Stimulated activated CD4-positive, alpha-beta T cell treated with anti-CD3 and anti-CD28 coated beads, Interleukin-12 subunit alpha, Interleukin-12 subunit beta, amount 100 ng/mL, for 48 hours (primary cell): ENCODE data around the gene LTA4H.
A peak's percentile ranks its signal among the peaks of the same experiment; 100 is the strongest.
"Not testable (repeated sequence)": the region's sequence is repeated elsewhere in the genome, so short reads cannot be mapped to it uniquely, and the experiment has no call there.

Experiments
- DNase-seq, 3 donors: peaks; one replicate each; pipeline ENCODE4 v3.0.0-alpha.2; 2020; ENCODE audit warnings: low read depth in 2 of 3, low spot score in 1 of 3

The LTA4H gene

DNA sequence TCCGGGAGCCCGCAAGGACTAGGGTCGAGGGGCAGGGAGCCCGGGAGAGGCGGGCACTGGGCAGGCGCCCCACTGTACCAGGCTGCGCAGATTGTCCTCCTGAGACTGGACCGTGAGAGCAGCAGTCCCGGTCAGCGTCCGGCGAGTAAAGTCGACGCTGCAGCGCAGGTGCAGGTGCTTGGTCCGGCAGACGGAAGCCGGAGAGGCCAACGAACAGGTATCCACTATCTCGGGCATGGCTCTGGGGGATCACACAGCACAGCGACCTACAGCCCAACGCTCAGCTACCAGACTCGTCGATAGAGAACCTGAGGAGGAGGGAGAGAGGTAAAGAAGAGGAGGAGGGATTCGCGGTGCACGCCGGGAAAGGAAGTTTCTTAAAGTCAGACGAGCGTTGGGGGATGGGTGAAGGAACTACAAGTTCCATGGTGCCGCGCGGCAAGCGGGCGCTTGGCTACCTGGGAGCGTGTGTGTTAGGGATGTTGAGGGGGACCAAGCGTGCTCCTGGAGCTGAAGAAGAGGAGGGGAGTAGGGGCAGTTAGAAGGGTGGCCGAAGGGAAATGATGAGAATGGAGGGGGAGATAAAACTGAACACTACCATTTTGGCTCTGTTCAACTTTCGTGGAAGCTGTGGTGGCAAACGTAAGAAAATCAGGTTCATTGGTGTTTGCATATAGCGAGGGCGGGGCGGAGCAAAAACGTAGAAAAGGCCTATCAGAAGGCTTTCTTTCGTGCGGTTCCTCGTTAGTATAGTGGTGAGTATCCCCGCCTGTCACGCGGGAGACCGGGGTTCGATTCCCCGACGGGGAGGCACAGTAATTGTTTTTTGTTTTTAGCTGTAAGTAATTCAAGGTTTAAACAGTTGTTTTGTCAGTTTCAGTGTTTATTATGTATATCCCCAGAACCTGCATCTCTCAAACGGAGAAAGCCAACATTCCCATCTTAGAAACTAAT lies at the start of gene LTA4H:
TSS of gene LTA4H (minus strand) at position 305 of the 954 bp plus-strand sequence. CDS start at position 237, 68 bp downstream.
- DNase-seq, result peak; percentile 92 to 98 (median 93)

DNA sequence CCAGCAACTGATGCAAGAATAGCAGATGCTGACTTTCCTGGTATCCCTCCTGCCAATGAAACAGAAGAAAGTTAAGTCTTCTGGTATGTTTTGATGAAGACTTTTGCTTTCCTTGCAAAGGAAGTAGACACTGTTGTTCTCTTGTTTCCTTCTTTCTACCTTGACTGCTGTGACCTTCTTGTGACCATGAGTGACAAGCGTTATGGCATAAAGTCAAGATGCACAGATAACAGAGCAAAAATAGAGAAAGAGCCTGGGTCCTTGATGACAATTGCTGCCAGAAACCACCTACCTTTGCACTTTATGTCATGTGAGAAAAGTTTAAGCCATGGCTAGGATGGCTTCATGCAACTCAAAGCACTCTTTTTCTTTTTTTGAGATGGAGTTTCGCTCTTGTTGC lies 49.2 kb upstream of the LTA4H start:
- no peak for DNase-seq

DNA sequence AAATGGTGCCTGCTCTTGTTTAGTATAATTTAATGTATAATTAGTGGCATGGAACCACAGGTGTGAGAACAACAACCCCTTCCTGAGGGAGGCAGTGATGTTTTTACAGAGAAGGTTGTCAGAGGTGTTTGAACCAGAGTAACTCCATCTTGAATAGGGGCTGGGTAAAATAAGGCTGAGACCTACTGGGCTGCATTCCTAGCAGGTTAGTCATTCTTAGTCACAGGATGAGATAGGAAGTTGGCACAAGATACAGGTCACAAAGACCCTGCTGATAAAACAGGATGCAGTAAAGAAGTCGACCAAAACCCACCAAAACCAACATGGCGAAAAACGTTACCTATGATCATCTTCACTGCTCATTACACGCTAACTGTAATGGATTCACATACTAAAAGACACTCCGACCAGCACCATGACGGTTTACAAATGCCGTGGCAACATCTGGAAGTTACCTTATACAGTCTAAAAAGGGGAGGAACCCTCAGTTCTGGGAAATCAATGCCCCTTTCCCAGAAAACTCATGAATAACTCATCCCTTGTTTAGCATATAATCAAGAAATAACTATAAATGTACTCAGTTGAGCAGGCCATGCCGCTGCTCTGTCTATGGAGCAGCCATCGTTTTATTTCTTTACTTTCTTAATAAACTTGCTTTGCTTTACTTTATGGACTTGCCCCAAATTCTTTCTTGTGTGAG lies 47.8 kb upstream of the LTA4H start:
- no peak for DNase-seq

- DNase-seq, result no peak
These were observed 46.2 kb upstream of the LTA4H start for GRCh38 chr12:96081596-96081995.

DNA sequence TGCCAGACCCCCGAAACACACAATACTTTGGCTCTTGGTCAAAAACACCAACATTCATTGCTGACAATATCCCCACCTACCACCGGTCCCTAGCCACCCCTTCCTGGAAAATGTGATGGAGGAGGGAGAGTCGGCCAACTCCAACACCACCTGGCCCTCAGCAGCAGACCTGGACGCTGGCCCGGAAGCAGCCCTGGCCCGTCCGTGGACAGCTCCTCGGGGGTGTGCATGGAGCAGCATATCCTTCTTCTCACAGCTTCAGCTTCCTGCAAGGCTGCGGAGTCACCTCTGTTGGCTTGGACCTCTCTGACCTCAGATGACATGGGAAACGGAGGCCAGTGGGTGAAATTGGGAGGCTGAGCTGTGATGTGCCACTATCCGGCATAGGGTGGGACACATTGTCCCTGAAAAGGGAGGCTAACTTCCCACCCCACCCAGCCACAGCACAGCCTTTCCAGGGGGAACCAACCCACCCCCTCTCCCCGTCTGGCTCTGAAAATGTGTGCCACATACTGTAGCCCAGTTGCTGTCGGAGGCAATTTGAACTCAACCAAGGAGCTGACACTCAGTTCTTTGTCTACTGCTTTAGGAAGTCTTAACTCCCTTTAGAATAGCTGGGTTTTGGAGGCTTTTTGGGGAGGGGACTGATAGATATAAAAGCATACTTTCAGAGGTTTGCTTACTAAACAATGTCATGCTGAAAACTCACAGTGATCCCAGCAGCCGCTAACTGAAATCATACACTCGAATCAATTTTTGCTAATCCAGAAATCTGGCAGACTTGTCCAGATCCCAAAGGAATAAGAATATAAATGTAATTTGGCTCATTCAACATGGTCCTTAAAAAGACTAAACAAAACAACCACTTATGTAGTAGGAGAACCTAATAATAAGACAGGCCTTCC lies 43.1 kb upstream of the LTA4H start:
- no peak for DNase-seq

DNA sequence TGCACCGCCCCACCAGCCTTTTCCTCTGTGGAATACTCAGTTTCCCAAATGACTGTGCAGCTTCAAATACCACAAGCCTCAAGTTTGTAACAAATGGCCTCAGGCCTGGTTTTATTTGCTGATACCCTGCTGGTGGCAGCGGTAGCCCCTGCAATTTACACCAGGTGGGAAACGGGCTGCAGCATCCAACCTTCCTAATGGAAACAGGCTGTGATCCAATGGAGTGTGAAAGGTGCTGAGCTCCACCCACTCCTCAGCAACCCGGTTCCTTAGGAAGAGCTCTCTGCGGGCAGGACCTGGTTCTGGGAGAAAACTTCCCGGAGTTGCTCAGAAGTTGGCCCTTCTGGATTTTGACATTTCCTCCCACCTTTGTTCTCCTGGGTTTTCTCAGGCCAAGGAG lies 41.7 kb upstream of the LTA4H start:
- DNase-seq, result no peak

GRCh38 chr12:96075560-96075959 lies 40.2 kb upstream of the LTA4H start:
- DNase-seq, result no peak

DNA sequence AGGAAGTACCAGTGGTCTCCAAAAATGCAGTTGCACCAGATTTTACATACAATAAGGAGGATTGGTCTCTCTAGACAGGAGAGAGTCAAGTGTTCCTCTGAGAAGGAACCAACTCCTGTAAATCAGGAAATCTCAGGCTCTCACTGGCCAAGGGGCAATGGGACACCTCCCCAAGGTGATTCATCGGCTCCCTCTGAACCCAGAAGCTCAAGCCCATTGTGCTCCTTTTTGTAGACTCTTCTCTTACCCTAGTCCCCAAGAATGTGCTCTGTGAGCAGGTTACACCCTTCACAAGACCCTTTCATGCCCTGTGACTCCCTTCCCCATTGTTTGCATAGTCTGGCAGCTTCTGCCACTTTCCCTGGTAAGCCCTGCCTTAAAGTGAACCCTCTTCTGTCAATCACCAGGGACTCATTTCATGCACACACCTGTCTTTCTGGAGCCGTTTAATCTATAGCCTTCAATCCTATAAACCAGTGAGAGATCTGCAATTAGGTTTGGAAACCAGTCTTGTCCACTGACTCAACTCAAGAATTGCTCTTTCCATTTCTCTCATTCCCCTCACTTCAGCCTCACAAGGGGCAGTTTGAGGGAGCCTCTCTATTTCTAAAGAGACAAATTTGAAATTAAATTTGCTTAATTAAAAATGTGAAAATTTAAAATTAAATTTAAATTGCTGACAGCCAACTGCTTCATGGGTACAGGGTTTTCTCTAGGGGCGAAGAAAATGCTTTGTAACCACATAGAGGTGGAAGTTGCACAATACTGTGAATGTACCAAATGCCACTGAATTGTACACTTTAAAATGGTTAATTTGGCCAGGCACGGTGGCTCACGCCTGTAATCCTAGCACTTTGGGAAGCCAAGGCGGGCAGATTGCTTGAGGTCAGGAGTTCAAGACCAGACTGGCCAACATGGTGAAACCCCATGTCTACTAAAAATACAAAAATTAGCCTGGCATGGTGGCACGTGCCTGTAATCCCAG lies 38.3 kb upstream of the LTA4H start:
- DNase-seq, result no peak

GRCh38 chr12:96070670-96071279 lies 35.4 kb upstream of the LTA4H start:
- no peak for DNase-seq

DNA sequence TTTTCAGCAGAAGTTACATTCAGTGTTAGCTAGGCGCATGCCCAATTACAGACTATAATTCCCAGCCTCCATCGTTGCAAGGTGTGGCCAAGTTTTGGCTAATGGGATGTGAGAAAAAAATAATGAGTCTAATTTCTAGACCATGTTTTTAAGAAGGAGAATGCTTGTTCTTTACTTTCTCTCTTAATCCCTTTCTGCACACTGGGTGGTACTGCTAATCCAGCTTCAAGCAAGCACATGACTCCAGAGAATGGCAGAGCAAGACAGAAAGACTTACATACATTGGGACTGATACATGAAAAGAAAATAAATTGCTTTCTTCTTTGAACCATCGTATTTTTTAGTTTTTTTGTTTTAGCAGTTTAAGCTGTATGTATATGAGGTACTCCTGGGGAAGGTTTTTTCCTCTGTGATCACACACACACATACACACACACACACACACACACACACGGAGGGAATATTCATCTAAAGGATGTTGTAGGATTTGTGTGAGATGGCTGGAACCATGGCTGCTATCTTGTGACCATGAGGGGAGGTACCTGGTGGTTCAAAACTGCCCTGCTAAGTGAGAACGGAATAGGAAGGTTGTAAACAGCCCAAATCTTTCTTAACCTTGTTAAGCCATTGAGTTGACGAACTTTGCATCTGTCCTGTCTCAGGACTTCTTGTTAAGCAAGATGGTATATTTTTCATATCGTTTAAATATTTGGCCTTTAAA lies 34.3 kb upstream of the LTA4H start:
- DNase-seq, result no peak

DNA sequence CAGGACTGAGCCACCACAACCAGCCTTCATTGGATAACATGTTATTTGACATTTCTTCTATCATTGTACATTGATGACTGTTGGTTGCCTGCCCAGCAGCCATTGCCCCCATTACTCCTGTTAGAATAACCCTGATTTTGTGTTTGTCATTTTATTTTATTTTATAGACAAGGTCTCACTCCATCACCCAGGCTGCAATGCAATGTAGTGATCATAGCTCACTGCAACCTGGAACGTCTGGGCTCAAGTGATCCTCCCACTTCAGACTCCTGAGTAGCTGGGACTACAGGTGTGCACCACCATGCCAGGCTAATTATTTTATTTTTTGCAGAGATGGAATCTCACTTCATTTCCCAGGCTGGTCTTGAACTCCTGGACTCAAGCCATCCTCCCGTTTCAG lies 33.2 kb upstream of the LTA4H start:
- DNase-seq, result no peak

DNA sequence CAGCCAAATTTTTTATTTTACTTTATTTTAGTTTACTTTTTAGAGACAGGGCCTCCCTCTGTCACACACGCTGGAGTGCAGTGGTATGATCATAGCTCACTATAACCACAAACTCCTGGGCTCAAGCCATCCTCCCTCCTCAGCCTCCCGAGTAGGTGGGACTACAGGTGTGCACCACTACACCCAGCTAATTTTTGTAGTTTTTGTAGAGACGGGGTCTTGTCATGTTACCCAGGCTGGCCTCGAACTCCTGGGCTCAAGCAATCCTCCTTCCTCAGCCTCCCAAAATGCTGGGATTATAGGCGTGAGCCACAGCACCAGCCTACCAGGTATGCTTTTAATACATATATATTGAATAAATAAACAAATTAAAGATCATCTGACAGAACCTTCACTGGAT lies 32.7 kb upstream of the LTA4H start:
- no peak for DNase-seq

DNA sequence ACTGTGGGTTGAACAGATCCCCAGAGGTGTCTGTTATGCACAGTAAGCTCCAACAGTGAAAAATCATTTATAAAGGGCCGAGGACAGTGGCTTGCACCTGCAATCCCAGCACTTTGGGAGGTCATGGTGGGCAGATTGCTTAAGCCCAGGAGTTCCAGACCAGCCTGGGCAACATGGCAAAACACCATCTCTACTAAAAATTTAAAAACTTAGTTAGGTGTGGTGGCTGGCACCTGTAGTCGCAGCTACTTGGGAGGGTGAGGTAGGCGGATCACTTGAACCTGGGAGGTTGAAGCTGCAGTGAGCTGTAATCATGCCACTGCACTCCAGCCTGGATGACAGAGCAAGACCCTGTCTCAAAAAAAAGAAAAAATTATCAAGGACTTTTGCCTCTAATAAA lies 30.4 kb upstream of the LTA4H start:
- not testable (repeated sequence) for DNase-seq

DNA sequence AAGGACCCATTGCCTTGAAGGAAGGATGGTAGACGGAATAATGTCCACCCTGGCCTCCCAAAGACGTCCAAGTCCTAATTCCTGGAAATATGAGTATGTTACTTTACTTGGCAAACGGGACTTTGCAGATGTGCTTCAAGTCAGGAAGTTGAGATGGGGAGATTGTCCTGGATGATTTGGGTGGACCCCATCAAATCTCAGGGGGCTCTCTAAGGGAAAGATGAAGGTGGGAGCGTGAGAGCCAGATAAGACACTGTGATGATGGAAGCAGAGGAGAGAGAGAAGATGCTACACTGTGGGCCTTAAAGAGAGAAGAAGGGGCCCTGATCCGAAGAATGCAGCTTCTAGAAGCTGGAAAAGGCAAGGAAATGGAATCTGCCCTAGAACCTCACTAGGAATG lies 29.6 kb upstream of the LTA4H start:
- no peak for DNase-seq

- DNase-seq, result no peak
These were observed 28.9 kb upstream of the LTA4H start for GRCh38 chr12:96064271-96064670.

GRCh38 chr12:96063046-96063445 lies 27.7 kb upstream of the LTA4H start:
- peak in 1 of 3 donors; percentile 19 for DNase-seq

DNA sequence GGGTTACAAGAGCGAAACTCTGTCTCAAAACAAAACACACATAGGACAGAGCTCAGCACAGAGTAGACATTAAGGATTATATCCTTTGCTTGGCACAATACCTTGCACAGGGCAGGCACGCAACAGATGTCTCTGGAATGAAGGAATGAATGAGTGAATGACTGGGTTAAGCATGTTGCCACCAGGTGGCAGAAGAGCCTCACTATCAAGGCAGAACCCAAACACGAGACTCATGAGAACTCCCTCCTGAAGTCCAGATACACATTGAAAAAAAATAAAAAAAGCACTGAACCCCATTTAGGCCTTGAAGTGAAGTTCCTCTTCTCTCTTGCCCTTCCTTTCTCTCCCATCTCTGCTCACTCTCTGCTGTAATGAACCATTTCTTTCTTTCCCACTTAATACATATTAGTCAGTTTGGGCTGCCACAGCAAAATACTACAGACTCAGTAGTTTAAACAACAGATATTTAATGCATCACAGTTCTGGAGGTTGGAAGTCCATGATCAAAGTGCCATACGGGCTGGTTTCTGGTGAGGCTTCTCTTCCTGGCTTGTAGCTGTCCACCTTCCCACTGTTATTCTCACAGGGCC lies 26.6 kb upstream of the LTA4H start:
- peak; percentile 56 to 70 (median 63) for DNase-seq

DNA sequence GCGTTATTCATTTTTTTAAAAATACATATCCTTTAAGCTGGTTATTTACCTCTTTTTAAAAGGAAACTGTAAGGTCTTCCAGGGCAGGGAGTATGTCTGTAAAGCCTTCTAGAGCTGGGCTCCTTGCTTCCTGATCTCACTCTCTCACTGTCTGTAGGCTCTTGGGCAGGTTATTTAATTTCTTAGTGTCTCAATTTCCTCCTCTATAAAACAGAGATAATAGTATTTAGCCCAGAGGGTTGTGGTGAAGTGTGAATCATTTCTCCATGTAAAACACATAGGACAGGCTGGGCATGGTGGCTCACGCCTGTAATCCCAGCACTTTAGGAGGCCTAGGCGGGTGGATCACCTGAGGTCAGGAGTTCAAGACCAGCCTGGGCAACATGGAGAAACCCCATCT lies 25.9 kb upstream of the LTA4H start:
- DNase-seq, result no peak

- no peak for DNase-seq
These were observed 24.7 kb upstream of the LTA4H start for GRCh38 chr12:96060041-96060440.
